Stomach (tissue), 4 donors: Measurements from ENCODE around the gene IQCH.

ENCODE experiments used
- POLR2AphosphoS5 ChIP-seq, 3 donors: sonication (generic); formaldehyde crosslinking; IDR thresholded peaks; one replicate each; pipeline ENCODE4 v1.6.1; 2016; ENCODE audit warnings: antibody characterized with exemption in 3 of 3
- TF ChIP-seq, protein P1 (sequence below), 7 experiments: fragments of 450-650 bp in 4 of 7; fragments of 200-600 bp in 3 of 7; sonication (generic) in 3 of 7; IDR thresholded peaks; one replicate each; pipeline ENCODE4 v1.5.1; 2016 to 2019; ENCODE audit warnings: antibody characterized with exemption in 7 of 7, control low read depth in 2 of 7, mild to moderate bottlenecking in 1 of 7

DNA sequence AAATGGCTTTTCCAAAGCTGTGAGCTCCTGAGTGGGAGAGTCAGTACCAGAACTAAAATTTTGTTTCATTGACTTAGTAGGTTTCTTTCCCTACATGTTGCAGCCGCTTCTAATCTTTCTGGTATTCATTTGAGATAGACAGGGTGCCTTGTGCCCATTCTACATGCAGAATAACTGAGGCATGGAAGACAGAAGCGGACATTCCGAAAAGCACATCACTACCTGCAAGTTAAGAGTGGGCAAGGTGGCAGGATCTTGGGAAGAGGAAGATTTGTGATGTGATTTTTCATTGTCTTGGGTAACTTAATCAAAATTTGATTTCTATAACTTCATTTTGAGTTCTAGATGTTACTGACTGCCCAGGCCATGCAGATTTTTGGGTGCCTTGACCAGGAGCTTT lies 289.9 kb downstream of the IQCH start:
- no peak for TF ChIP-seq POLR2AphosphoS5 (IDR thresholded peaks at IDR 0.05)
- TF ChIP-seq, protein P1, sequence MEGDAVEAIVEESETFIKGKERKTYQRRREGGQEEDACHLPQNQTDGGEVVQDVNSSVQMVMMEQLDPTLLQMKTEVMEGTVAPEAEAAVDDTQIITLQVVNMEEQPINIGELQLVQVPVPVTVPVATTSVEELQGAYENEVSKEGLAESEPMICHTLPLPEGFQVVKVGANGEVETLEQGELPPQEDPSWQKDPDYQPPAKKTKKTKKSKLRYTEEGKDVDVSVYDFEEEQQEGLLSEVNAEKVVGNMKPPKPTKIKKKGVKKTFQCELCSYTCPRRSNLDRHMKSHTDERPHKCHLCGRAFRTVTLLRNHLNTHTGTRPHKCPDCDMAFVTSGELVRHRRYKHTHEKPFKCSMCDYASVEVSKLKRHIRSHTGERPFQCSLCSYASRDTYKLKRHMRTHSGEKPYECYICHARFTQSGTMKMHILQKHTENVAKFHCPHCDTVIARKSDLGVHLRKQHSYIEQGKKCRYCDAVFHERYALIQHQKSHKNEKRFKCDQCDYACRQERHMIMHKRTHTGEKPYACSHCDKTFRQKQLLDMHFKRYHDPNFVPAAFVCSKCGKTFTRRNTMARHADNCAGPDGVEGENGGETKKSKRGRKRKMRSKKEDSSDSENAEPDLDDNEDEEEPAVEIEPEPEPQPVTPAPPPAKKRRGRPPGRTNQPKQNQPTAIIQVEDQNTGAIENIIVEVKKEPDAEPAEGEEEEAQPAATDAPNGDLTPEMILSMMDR (IDR thresholded peaks at IDR 0.05), result no peak
